Endothelial cell of umbilical vein (primary cell): Measurements from ENCODE around the gene KPNA1.

Source experiments
- EZH2 ChIP-seq: IDR thresholded peaks from 2 replicates; pipeline ENCODE4 v1.6.1; 2012; ENCODE audit warnings: borderline replicate concordance, low read depth, mild to moderate bottlenecking, moderate library complexity, low read length, inconsistent platforms; ENCODE audit not compliant: severe bottlenecking
- MYC ChIP-seq: IDR thresholded peaks from one replicate; pipeline ENCODE4 v1.6.1; 2011; ENCODE audit warnings: mild to moderate bottlenecking, low read depth, low read length
- POLR2A ChIP-seq: IDR thresholded peaks from 2 replicates; pipeline ENCODE4 v1.6.1; 2012; ENCODE audit warnings: low read depth, mild to moderate bottlenecking, control low read depth, low read length
- TF ChIP-seq, protein P1 (sequence below), 2 donors: IDR thresholded peaks; 1 replicate in 1 of 2; 2 replicates in 1 of 2; pipeline ENCODE4 v1.5.1; 2011; ENCODE audit warnings: low read length in 2 of 2, mild to moderate bottlenecking in 2 of 2, moderate library complexity in 2 of 2, control low read depth in 1 of 2, inconsistent platforms in 1 of 2, low read depth in 1 of 2; ENCODE audit not compliant: insufficient read depth in 1 of 2; ENCODE audit errors: extremely low read depth in 1 of 2

- TF ChIP-seq, protein P1, sequence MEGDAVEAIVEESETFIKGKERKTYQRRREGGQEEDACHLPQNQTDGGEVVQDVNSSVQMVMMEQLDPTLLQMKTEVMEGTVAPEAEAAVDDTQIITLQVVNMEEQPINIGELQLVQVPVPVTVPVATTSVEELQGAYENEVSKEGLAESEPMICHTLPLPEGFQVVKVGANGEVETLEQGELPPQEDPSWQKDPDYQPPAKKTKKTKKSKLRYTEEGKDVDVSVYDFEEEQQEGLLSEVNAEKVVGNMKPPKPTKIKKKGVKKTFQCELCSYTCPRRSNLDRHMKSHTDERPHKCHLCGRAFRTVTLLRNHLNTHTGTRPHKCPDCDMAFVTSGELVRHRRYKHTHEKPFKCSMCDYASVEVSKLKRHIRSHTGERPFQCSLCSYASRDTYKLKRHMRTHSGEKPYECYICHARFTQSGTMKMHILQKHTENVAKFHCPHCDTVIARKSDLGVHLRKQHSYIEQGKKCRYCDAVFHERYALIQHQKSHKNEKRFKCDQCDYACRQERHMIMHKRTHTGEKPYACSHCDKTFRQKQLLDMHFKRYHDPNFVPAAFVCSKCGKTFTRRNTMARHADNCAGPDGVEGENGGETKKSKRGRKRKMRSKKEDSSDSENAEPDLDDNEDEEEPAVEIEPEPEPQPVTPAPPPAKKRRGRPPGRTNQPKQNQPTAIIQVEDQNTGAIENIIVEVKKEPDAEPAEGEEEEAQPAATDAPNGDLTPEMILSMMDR (IDR thresholded peaks at IDR 0.05; ENCODE audit: extremely low read depth in 1 of 2, insufficient read depth in 1 of 2, low read depth in 1 of 2, low read length in 2 of 2) = no peak
- TF ChIP-seq POLR2A (no peak), EZH2 (no peak), MYC (no peak)
Measured at GRCh38 chr3:122497425-122497824, 17.3 kb downstream of the KPNA1 start.
